ENCODE data around the gene SLC16A7. TPM values are rescaled to one million over a fixed set of nuclear protein-coding genes. Genes with fewer than 3 reads are reported as not detected.

Gene SLC16A7
- polyA plus RNA-seq, 1 donor from 2014 or later, result 2.3 TPM

GRCh38 chr12:59708064-59708463 is 112.2 kb downstream of the SLC16A7 start:
- H3K79me2 ChIP-seq (replicated peaks; ENCODE audit: insufficient read depth, low read length), result no peaks in the 10 kb centered on the region
- TF ChIP-seq TAF1 (IDR thresholded peaks at IDR 0.05; ENCODE audit: low read depth), result no peak
- TF ChIP-seq, protein P1, sequence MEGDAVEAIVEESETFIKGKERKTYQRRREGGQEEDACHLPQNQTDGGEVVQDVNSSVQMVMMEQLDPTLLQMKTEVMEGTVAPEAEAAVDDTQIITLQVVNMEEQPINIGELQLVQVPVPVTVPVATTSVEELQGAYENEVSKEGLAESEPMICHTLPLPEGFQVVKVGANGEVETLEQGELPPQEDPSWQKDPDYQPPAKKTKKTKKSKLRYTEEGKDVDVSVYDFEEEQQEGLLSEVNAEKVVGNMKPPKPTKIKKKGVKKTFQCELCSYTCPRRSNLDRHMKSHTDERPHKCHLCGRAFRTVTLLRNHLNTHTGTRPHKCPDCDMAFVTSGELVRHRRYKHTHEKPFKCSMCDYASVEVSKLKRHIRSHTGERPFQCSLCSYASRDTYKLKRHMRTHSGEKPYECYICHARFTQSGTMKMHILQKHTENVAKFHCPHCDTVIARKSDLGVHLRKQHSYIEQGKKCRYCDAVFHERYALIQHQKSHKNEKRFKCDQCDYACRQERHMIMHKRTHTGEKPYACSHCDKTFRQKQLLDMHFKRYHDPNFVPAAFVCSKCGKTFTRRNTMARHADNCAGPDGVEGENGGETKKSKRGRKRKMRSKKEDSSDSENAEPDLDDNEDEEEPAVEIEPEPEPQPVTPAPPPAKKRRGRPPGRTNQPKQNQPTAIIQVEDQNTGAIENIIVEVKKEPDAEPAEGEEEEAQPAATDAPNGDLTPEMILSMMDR (IDR thresholded peaks at IDR 0.05; ENCODE audit: poor library complexity, severe bottlenecking), result no peak

DNA sequence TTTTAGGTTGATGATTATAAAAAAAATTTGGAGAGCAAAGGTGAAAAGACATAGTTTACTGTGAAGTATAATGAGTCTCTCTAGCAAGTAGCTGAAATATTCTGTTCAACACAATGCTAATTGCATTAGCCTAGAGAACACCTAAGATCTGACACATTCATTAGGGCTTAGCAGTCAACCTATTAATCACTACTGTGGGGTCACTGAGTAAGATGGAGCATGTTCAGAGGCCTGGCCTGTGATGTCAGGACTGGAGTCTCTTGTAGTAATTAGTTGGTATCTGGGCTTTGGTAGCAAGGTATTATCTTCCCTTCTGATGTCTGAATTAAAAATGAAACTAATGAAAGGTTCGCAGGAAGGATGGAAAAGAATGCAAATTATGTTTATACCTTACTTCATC is 112.7 kb downstream of the SLC16A7 start:
- Histone ChIP-seq H3F3A (ENCODE audit: insufficient read depth, low read length, poor library complexity, severe bottlenecking) (no peaks in the 10 kb centered on the region), H3K27me3 (ENCODE audit: insufficient read depth, low read depth, low read length) (no peaks in the 10 kb centered on the region), H3K4me2 (ENCODE audit: low read length) (no peak overlapping the region), H3K36me3 (ENCODE audit: insufficient read depth, low read length) (no peaks in the 10 kb centered on the region), H3K4me3 (ENCODE audit: low read length) (no peak overlapping the region), H3K79me2 (replicated peaks; ENCODE audit: insufficient read depth, low read length) (no peaks in the 10 kb centered on the region), H3K9me2 (ENCODE audit: insufficient read depth, low read length) (no peaks in the 10 kb centered on the region), H3K27ac (ENCODE audit: low read length) (no peak overlapping the region), H3K9me3 (ENCODE audit: low read length) (no peaks in the 10 kb centered on the region), H2AFZ (ENCODE audit: low read depth, low read length) (no peak overlapping the region), H3K9ac (ENCODE audit: low read length) (no peak overlapping the region), H4K20me1 (ENCODE audit: insufficient read depth) (no peaks in the 10 kb centered on the region)
- TF ChIP-seq, protein P2, sequence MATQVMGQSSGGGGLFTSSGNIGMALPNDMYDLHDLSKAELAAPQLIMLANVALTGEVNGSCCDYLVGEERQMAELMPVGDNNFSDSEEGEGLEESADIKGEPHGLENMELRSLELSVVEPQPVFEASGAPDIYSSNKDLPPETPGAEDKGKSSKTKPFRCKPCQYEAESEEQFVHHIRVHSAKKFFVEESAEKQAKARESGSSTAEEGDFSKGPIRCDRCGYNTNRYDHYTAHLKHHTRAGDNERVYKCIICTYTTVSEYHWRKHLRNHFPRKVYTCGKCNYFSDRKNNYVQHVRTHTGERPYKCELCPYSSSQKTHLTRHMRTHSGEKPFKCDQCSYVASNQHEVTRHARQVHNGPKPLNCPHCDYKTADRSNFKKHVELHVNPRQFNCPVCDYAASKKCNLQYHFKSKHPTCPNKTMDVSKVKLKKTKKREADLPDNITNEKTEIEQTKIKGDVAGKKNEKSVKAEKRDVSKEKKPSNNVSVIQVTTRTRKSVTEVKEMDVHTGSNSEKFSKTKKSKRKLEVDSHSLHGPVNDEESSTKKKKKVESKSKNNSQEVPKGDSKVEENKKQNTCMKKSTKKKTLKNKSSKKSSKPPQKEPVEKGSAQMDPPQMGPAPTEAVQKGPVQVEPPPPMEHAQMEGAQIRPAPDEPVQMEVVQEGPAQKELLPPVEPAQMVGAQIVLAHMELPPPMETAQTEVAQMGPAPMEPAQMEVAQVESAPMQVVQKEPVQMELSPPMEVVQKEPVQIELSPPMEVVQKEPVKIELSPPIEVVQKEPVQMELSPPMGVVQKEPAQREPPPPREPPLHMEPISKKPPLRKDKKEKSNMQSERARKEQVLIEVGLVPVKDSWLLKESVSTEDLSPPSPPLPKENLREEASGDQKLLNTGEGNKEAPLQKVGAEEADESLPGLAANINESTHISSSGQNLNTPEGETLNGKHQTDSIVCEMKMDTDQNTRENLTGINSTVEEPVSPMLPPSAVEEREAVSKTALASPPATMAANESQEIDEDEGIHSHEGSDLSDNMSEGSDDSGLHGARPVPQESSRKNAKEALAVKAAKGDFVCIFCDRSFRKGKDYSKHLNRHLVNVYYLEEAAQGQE (IDR thresholded peaks at IDR 0.05; ENCODE audit: borderline replicate concordance), result no peak
- TF ChIP-seq EP300 (conservative IDR thresholded peaks at IDR 0.05; ENCODE audit: poor library complexity, severe bottlenecking), result no peak
- no peak for TF ChIP-seq MXI1 (conservative IDR thresholded peaks at IDR 0.05; ENCODE audit: poor library complexity, severe bottlenecking)
- no peak for TF ChIP-seq EZH2 (IDR thresholded peaks at IDR 0.05; ENCODE audit: borderline replicate concordance, insufficient read depth, low read length, poor library complexity, severe bottlenecking)
- no peak for TF ChIP-seq SMC3 (conservative IDR thresholded peaks at IDR 0.05; ENCODE audit: poor library complexity)
- TF ChIP-seq POLR2AphosphoS5 (IDR thresholded peaks at IDR 0.05), result no peak
- no peak for TF ChIP-seq TAF1 (IDR thresholded peaks at IDR 0.05; ENCODE audit: low read depth)
- TF ChIP-seq, protein P1 (IDR thresholded peaks at IDR 0.05; ENCODE audit: poor library complexity, severe bottlenecking), result no peak

More at GRCh38 chr12:59708064-59708463, 112.2 kb downstream of the SLC16A7 start:
- Histone ChIP-seq H3K27ac (ENCODE audit: low read length) (no peak overlapping the region), H3K9me2 (ENCODE audit: insufficient read depth, low read length) (no peaks in the 10 kb centered on the region), H3K36me3 (ENCODE audit: insufficient read depth, low read length) (no peaks in the 10 kb centered on the region), H2AFZ (ENCODE audit: low read depth, low read length) (no peak overlapping the region), H3K4me3 (ENCODE audit: low read length) (no peak overlapping the region), H3K4me2 (ENCODE audit: low read length) (no peak overlapping the region), H3K9ac (ENCODE audit: low read length) (no peak overlapping the region), H4K20me1 (ENCODE audit: insufficient read depth) (no peaks in the 10 kb centered on the region), H3K9me3 (ENCODE audit: low read length) (no peaks in the 10 kb centered on the region), H3K27me3 (ENCODE audit: insufficient read depth, low read depth, low read length) (no peaks in the 10 kb centered on the region), H3F3A (ENCODE audit: insufficient read depth, low read length, poor library complexity, severe bottlenecking) (no peaks in the 10 kb centered on the region)
